Left lung (tissue), 10 donors: Measurements from ENCODE around the gene SNX1. TPM values are rescaled to one million over a fixed set of nuclear protein-coding genes. Genes with fewer than 3 reads are reported as not detected.

Experiments used
- ATAC-seq: fragments of 200-7000 bp; cut with Tn5 transposase; one replicate; pipeline ENCODE4 v1.9.1; 2020; ENCODE audit warnings: moderate library complexity
- DNase-seq, 4 donors: peaks; one replicate each; pipeline ENCODE4 v3.0.0-alpha.2; 2013 to 2020
- H3K27ac ChIP-seq, 2 donors: fragments of 200-600 bp; sonication (generic) in 1 of 2; one replicate each; pipeline versions ENCODE4 v1.5.0 to v1.8.0; 2020 to 2021
- H3K27me3 ChIP-seq, 2 donors: fragments of 200-600 bp; sonication (generic) in 1 of 2; one replicate each; pipeline versions ENCODE4 v1.5.0 to v1.8.0; 2020 to 2021
- H3K36me3 ChIP-seq, 2 donors: fragments of 200-600 bp; sonication (generic) in 1 of 2; one replicate each; pipeline versions ENCODE4 v1.5.0 to v1.8.0; 2020 to 2021
- H3K4me1 ChIP-seq, 2 donors: fragments of 200-600 bp; one replicate each; pipeline ENCODE4 v1.8.0; 2021
- H3K4me3 ChIP-seq, 2 donors: fragments of 200-600 bp; sonication (generic) in 1 of 2; one replicate each; pipeline versions ENCODE4 v1.5.0 to v1.8.0; 2020 to 2021; ENCODE audit warnings: mild to moderate bottlenecking in 1 of 2
- H3K9me3 ChIP-seq, 2 donors: fragments of 200-600 bp; sonication (generic) in 1 of 2; one replicate each; pipeline versions ENCODE4 v1.5.0 to v1.8.0; 2020 to 2021
- intact Hi-C, 2 donors: fragments of 100-400 bp; cut with DNase I; formaldehyde crosslinking; loops; one replicate each; pipeline versions ENCODE4 v1.11.2 to v1.14.2; 2022
- polyA plus RNA-seq, 6 donors: library from polyadenylated mRNA; unstranded; fragments of 120-200 nt; gene quantifications; one replicate each; pipeline ENCODE4 v1.2.1, GENCODE V29; 2013; ENCODE audit not compliant: insufficient read length in 6 of 6
- total RNA-seq, 2 donors: library from RNA; stranded (reverse); fragmentation: NEBNext Ultra II Directional; extraction: Animal tissue kit (Norgen Biotek cat#: 25700); gene quantifications; one replicate each; pipeline ENCODE4 v1.2.1, GENCODE V29; 2021
- TF ChIP-seq, protein P1 (sequence below), 2 donors: fragments of 200-600 bp; sonication (generic) in 1 of 2; IDR thresholded peaks; one replicate each; pipeline versions ENCODE4 v1.5.0 to v1.8.0; 2021; ENCODE audit warnings: antibody characterized with exemption in 2 of 2
- donor health status: DM: no; HTN: yes; CAD: no.
- donor health status: DM: no; HTN: no; CAD: no.

Gene SNX1
- total and polyA plus RNA-seq, 8 donors, result 121 to 160 (median 126) TPM

GRCh38 chr15:64180235-64180824, 84.5 kb downstream of the SNX1 start:
- TF ChIP-seq, protein P1, sequence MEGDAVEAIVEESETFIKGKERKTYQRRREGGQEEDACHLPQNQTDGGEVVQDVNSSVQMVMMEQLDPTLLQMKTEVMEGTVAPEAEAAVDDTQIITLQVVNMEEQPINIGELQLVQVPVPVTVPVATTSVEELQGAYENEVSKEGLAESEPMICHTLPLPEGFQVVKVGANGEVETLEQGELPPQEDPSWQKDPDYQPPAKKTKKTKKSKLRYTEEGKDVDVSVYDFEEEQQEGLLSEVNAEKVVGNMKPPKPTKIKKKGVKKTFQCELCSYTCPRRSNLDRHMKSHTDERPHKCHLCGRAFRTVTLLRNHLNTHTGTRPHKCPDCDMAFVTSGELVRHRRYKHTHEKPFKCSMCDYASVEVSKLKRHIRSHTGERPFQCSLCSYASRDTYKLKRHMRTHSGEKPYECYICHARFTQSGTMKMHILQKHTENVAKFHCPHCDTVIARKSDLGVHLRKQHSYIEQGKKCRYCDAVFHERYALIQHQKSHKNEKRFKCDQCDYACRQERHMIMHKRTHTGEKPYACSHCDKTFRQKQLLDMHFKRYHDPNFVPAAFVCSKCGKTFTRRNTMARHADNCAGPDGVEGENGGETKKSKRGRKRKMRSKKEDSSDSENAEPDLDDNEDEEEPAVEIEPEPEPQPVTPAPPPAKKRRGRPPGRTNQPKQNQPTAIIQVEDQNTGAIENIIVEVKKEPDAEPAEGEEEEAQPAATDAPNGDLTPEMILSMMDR (IDR thresholded peaks at IDR 0.05), result no peak
- intact Hi-C loops, result no loop called here

DNA sequence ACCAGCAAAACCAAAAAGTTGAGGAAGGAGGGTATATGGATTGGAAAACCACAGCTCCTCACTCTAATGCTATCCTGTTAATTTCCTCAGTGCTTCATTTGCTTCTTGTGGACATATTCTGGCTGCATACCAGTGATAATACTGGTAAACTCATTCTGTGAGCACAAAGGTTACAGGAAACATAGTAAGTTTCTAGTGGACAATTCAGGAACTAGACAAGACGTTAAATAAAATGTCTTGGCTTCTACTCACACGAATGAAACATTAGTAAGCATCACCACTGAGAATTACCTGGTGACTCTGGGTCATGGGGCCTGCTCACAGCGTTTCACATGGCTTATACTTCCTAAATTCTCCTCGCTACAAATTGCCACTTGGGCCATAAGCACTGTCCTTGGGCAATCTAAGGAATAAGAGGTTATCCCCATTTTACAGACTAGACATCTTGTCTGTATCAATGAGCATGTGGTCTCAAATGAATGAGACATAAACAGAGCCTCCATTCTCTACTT, 87.1 kb downstream of the SNX1 start:
- intact Hi-C loops, result no loop called here
- no peaks in the 10 kb centered on the region for H3K27me3 ChIP-seq
- no peak overlapping the region for H3K27ac ChIP-seq
- no peak for ATAC-seq
- TF ChIP-seq, protein P1 (IDR thresholded peaks at IDR 0.05), result no peak
- H3K9me3 ChIP-seq, result no peaks in the 10 kb centered on the region
- H3K4me3 ChIP-seq, result no peak overlapping the region
- H3K36me3 ChIP-seq, result peaks cover 0 to 46% of the 10 kb centered on the region in 2 donors
- no peak for DNase-seq
- H3K4me1 ChIP-seq, result no peaks in the 10 kb centered on the region

More at GRCh38 chr15:64180235-64180824, 84.5 kb downstream of the SNX1 start:
- Histone ChIP-seq H3K27ac (no peak overlapping the region), H3K27me3 (no peaks in the 10 kb centered on the region), H3K36me3 (peaks cover 0 to 56% of the 10 kb centered on the region in 2 donors), H3K4me1 (no peaks in the 10 kb centered on the region), H3K4me3 (no peak overlapping the region), H3K9me3 (no peaks in the 10 kb centered on the region)
- DNase-seq, result no peak
- ATAC-seq, result no peak

GRCh38 chr15:64185146-64185911, 89.5 kb downstream of the SNX1 start:
- H3K4me3 ChIP-seq, result no peak overlapping the region
- H3K27me3 ChIP-seq, result no peaks in the 10 kb centered on the region
- ATAC-seq, result no peak
- no peaks in the 10 kb centered on the region for H3K4me1 ChIP-seq
- intact Hi-C loops, result no loop called here
- H3K36me3 ChIP-seq, result peaks cover 0 to 39% of the 10 kb centered on the region in 2 donors
- no peak for DNase-seq
- H3K9me3 ChIP-seq, result no peaks in the 10 kb centered on the region
- H3K27ac ChIP-seq, result no peak overlapping the region
- TF ChIP-seq, protein P1 (IDR thresholded peaks at IDR 0.05), result no peak

DNA sequence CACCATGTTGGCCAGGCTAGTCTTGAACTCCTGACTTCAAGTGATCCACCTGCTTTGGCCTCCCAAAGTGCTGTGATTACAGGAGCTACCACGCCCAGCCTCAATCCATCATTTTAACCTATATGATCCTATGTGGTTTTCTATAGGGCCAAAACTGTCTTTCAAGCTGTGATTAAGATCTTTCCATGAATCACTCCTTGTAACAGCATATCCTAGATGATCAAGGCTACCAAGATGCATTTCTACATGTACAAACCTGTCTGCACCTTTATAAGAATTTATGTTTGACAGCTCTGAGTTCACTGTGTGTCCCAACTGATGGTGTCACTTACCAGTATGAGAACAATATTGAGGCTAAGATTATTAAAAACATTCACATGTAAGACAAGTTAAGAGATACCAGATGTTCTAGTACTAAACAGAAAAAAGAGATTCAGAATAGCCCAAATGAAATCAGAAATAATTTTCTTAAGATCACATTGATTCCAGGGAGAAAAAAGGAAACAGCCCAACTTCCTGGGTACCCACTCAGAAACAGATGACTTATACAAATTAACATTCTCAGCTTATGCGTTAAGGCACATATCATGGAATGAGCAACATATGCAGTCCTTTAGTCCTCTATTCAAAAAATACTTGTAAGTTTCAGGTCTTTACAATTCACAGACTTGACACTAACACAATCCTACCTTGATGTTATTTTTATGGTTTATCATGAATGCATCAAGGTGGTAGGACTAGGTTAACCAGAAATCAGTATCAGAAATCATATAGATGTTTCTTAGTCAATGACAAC, 91.8 kb downstream of the SNX1 start:
- TF ChIP-seq, protein P1 (IDR thresholded peaks at IDR 0.05), result no peak
- intact Hi-C loops, result no loop called here
- no peak for DNase-seq
- H3K27ac ChIP-seq, result no peak overlapping the region
- H3K36me3 ChIP-seq, result peaks cover 0 to 36% of the 10 kb centered on the region in 2 donors
- no peaks in the 10 kb centered on the region for H3K4me1 ChIP-seq
- no peaks in the 10 kb centered on the region for H3K27me3 ChIP-seq
- H3K9me3 ChIP-seq, result no peaks in the 10 kb centered on the region
- no peak overlapping the region for H3K4me3 ChIP-seq
- no peak for ATAC-seq

Other genes with a start within 250 kb of the SNX1 start
- 10 to 100 TPM; 23.8 to 59.3 TPM for gene DAPK2, start 49.5 kb upstream of the SNX1 start, total RNA-seq
- gene DAPK2, start 49.5 kb upstream of the SNX1 start, polyA plus RNA-seq, result 10 to 100 TPM; 18.3 to 31.1 (median 22.7) TPM
- 10 to 100 TPM; 51.4 to 73.0 TPM for gene CIAO2A, start 2.1 kb upstream of the SNX1 start, total RNA-seq
- gene CIAO2A, start 2.1 kb upstream of the SNX1 start, polyA plus RNA-seq, result 10 to 100 TPM; 55.5 to 66.2 (median 59.2) TPM
- 1 to 10 TPM; 6.2 to 7.4 TPM for gene SNX22, start 55.7 kb downstream of the SNX1 start, total RNA-seq
- gene SNX22, start 55.7 kb downstream of the SNX1 start, polyA plus RNA-seq, result 1 to 10 TPM; 1.8 to 3.5 (median 3.1) TPM
- gene PPIB, start 67.0 kb downstream of the SNX1 start, total RNA-seq, result 100 to 1,000 TPM; 554 to 728 TPM
- gene PPIB, start 67.0 kb downstream of the SNX1 start, polyA plus RNA-seq, result 100 to 1,000 TPM; 512 to 558 (median 539) TPM